Keratinocyte (primary cell): ENCODE data around the gene ERBIN. TPM values are rescaled to one million over a fixed set of nuclear protein-coding genes. Genes with fewer than 3 reads are reported as not detected.

Experiments
- DNase-seq: peaks from one replicate; pipeline ENCODE4 v3.0.0-alpha.2; 2011; ENCODE audit warnings: low read depth, missing footprints, low spot score
- FAIRE-seq: peaks from 2 replicates; lab custom pipeline; 2011; peaks lifted over from hg19 to GRCh38; lab: Jason Lieb, UNC
- H2AFZ ChIP-seq: 2 replicates; pipeline ENCODE4 v1.6.0; 2012; ENCODE audit warnings: low read length, control low read depth, inconsistent platforms; ENCODE audit not compliant: control insufficient read depth
- H3K27ac ChIP-seq: 2 replicates; pipeline ENCODE4 v1.5.1; 2011; ENCODE audit warnings: low read length; ENCODE audit not compliant: control insufficient read depth, insufficient read depth
- H3K27me3 ChIP-seq: 3 replicates; pipeline ENCODE4 v1.6.0; 2011; ENCODE audit warnings: low read length; ENCODE audit not compliant: control insufficient read depth, insufficient read depth; ENCODE audit errors: extremely low read depth
- H3K36me3 ChIP-seq, 2 experiments: 2 replicates in 1 of 2; 3 replicates in 1 of 2; pipeline ENCODE4 v1.5.1; 2011; ENCODE audit warnings: low read length in 2 of 2, mild to moderate bottlenecking in 1 of 2; ENCODE audit not compliant: control insufficient read depth in 2 of 2, insufficient read depth in 2 of 2; ENCODE audit errors: extremely low read depth in 1 of 2
- H3K4me1 ChIP-seq: 3 replicates; pipeline ENCODE4 v1.5.1; 2011; ENCODE audit warnings: low read length; ENCODE audit not compliant: control insufficient read depth, insufficient read depth; ENCODE audit errors: extremely low read depth
- H3K4me2 ChIP-seq: 3 replicates; pipeline ENCODE4 v1.6.0; 2011; ENCODE audit warnings: low read depth, low read length; ENCODE audit not compliant: control insufficient read depth, insufficient read depth; ENCODE audit errors: extremely low read depth
- H3K4me3 ChIP-seq, 3 experiments: fragments of 200-600 bp in 1 of 3; sonication (generic) in 1 of 3; 2 replicates in 2 of 3; 3 replicates in 1 of 3; pipeline ENCODE4 v1.5.1; 2011 to 2016; ENCODE audit warnings: low read length in 3 of 3, mild to moderate bottlenecking in 3 of 3, control low read depth in 2 of 3, inconsistent platforms in 1 of 3, low read depth in 1 of 3, mixed read lengths in 1 of 3, mixed run types in 1 of 3, moderate library complexity in 1 of 3; ENCODE audit not compliant: control insufficient read depth in 2 of 3, insufficient read depth in 2 of 3; ENCODE audit errors: extremely low read depth in 1 of 3
- H3K79me2 ChIP-seq: 2 replicates; pipeline ENCODE4 v1.6.0; 2012; ENCODE audit warnings: low read length; ENCODE audit not compliant: control insufficient read depth, insufficient read depth
- H3K9ac ChIP-seq: 3 replicates; pipeline ENCODE4 v1.6.0; 2011; ENCODE audit warnings: low read length; ENCODE audit not compliant: control insufficient read depth, insufficient read depth; ENCODE audit errors: extremely low read depth
- H3K9me1 ChIP-seq: 3 replicates; pipeline ENCODE4 v1.6.0; 2011; ENCODE audit warnings: low read length; ENCODE audit not compliant: control insufficient read depth, insufficient read depth; ENCODE audit errors: extremely low read depth
- H3K9me3 ChIP-seq: 2 replicates; pipeline ENCODE4 v1.5.1; 2012; ENCODE audit warnings: low read depth, low read length; ENCODE audit not compliant: control insufficient read depth
- H4K20me1 ChIP-seq: 3 replicates; pipeline ENCODE4 v1.6.0; 2011; ENCODE audit warnings: low read length; ENCODE audit not compliant: control insufficient read depth, insufficient read depth; ENCODE audit errors: extremely low read depth
- EZH2 ChIP-seq: IDR thresholded peaks from one replicate; pipeline ENCODE4 v1.6.1; 2012; ENCODE audit warnings: inconsistent platforms, mild to moderate bottlenecking, low read length, moderate library complexity
- dilution Hi-C: fragments of 300-500 bp; cut with MboI; formaldehyde crosslinking; loops from one replicate; pipeline ENCODE4 v1.7.0; 2020; ENCODE audit warnings: low sequenced_read_pairs; ENCODE audit not compliant: extremely low pct_ligation_motif_present
- polyA plus RNA-seq, 5 experiments: library from polyadenylated mRNA; depleted of rRNA in 3 of 5; stranded (reverse) in 3 of 5; stranded (forward) in 1 of 5; unstranded in 1 of 5; fragments of >200 nt; gene quantifications; 1 replicate in 1 of 5; 2 replicates in 3 of 5; 3 replicates in 1 of 5; pipeline versions ENCODE4 v1.2.1 to v1.2.3, GENCODE V29; 2011 to 2012; ENCODE audit warnings: missing spikeins in 2 of 5, low read depth in 1 of 5, low replicate concordance in 1 of 5
- TF ChIP-seq, protein P1 (sequence below), 3 experiments: IDR thresholded peaks in 1 of 3; conservative IDR thresholded peaks in 1 of 3; optimal IDR thresholded peaks in 1 of 3; 2 replicates in 2 of 3; 3 replicates in 1 of 3; pipeline versions ENCODE3 to v1.5.1; 2011; ENCODE audit warnings: low read length in 3 of 3, mild to moderate bottlenecking in 3 of 3, moderate library complexity in 2 of 3, control low read depth in 1 of 3, inconsistent platforms in 1 of 3; ENCODE audit not compliant: insufficient read depth in 2 of 3; ENCODE audit errors: extremely low read depth in 1 of 3

ERBIN gene
- polyA plus RNA-seq, 1 donor (not counting 4 experiments of a cell fraction or from before 2014, with no cell fraction given): 30.6 TPM

DNA sequence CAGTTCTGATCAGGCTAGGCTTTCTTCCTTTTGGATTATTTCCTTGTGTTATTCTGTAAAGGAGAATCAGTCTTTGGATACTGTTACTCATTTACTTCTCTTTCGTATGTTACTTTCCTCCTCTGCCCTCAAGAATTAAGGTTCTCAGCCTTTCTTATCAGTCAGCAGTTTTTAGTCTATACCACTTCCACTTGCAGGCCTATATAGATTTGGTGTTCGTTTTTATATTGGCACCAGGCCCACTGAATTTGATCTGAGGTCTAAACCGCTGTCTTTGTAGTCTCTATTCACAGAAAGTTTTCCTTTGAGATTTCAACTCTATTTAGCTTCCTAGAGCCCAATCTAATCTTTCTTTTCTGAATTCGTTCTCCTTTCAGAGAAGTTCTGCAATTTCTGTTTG lies 62.8 kb downstream of the ERBIN start:
- H4K20me1 ChIP-seq: peaks cover 9% of the 10 kb centered on the region

DNA sequence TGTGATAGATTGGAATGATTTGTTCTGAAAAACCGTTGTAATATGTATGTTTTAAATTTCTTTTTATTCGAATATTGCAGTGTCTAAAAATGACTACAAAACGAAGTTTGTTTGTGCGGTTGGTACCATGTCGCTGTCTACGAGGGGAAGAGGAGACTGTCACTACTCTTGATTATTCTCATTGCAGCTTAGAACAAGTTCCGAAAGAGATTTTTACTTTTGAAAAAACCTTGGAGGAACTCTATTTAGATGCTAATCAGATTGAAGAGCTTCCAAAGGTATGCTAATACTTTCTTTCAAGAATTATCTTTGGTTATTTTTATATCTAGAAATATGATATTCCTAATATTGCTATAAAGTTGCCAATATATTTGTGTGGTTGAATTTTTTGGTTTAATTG lies 66.3 kb downstream of the ERBIN start:
- dilution Hi-C loops: no loop called here

More for the DNA sequence above, 62.8 kb downstream of the ERBIN start:
- peaks cover 52% of the 10 kb centered on the region for H3K79me2 ChIP-seq
- peak; percentile 29 for FAIRE-seq
- dilution Hi-C loops: no loop called here
- DNase-seq: no peak
- no peak overlapping the region for H3K4me3 ChIP-seq
- no peaks in the 10 kb centered on the region for H3K9me3 ChIP-seq
- TF ChIP-seq, protein P1, sequence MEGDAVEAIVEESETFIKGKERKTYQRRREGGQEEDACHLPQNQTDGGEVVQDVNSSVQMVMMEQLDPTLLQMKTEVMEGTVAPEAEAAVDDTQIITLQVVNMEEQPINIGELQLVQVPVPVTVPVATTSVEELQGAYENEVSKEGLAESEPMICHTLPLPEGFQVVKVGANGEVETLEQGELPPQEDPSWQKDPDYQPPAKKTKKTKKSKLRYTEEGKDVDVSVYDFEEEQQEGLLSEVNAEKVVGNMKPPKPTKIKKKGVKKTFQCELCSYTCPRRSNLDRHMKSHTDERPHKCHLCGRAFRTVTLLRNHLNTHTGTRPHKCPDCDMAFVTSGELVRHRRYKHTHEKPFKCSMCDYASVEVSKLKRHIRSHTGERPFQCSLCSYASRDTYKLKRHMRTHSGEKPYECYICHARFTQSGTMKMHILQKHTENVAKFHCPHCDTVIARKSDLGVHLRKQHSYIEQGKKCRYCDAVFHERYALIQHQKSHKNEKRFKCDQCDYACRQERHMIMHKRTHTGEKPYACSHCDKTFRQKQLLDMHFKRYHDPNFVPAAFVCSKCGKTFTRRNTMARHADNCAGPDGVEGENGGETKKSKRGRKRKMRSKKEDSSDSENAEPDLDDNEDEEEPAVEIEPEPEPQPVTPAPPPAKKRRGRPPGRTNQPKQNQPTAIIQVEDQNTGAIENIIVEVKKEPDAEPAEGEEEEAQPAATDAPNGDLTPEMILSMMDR (optimal IDR thresholded peaks at IDR 0.05 in 1 of 3, IDR thresholded peaks at IDR 0.05 in 1 of 3, conservative IDR thresholded peaks at IDR 0.05 in 1 of 3; ENCODE audit: extremely low read depth in 1 of 3, insufficient read depth in 2 of 3, low read length in 3 of 3): no peak
- TF ChIP-seq EZH2: no peak
- H3K36me3 ChIP-seq: peaks cover 0 to 1% of the 10 kb centered on the region in 2 experiments
- H3K27me3 ChIP-seq: no peaks in the 10 kb centered on the region
- no peak overlapping the region for H3K9ac ChIP-seq
- H3K4me2 ChIP-seq: no peak overlapping the region
- H2AFZ ChIP-seq: no peak overlapping the region
- H3K27ac ChIP-seq: no peak overlapping the region
- H3K9me1 ChIP-seq: no peaks in the 10 kb centered on the region
- H3K4me1 ChIP-seq: peaks cover 5% of the 10 kb centered on the region

More for the DNA sequence above, 66.3 kb downstream of the ERBIN start:
- Histone ChIP-seq H3K9me1 (no peaks in the 10 kb centered on the region), H3K27ac (no peak overlapping the region), H2AFZ (no peak overlapping the region), H3K36me3 (peaks cover 0 to 1% of the 10 kb centered on the region in 2 experiments), H3K9me3 (no peaks in the 10 kb centered on the region), H3K79me2 (peaks cover 34% of the 10 kb centered on the region), H3K4me3 (no peak overlapping the region), H4K20me1 (no peaks in the 10 kb centered on the region), H3K27me3 (no peaks in the 10 kb centered on the region), H3K9ac (no peak overlapping the region), H3K4me1 (no peaks in the 10 kb centered on the region), H3K4me2 (no peak overlapping the region)
- TF ChIP-seq EZH2: no peak
- TF ChIP-seq, protein P1 (optimal IDR thresholded peaks at IDR 0.05 in 1 of 3, IDR thresholded peaks at IDR 0.05 in 1 of 3, conservative IDR thresholded peaks at IDR 0.05 in 1 of 3; ENCODE audit: extremely low read depth in 1 of 3, insufficient read depth in 2 of 3, low read length in 3 of 3): no peak
- no peak for FAIRE-seq
- no peak for DNase-seq
